ENCODE data around the gene LSM7. TPM values are rescaled to one million over a fixed set of nuclear protein-coding genes. Genes with fewer than 3 reads are reported as not detected.

LSM7 gene
- total RNA-seq, 1 experiment from 2014 or later = 97.3 TPM

GRCh38 chr19:2302319-2303210 lies 25.8 kb downstream of the LSM7 start:
- Histone ChIP-seq H3K27ac (ENCODE audit: low read length) (no peak overlapping the region), H3K4me3 (ENCODE audit: low read depth in 2 of 2, low read length in 2 of 2) (no peak overlapping the region), H3K36me3 (ENCODE audit: control insufficient read depth, insufficient read depth, low read length) (no peaks in the 10 kb centered on the region), H3K4me1 (ENCODE audit: control insufficient read depth, insufficient read depth, low read length) (no peaks in the 10 kb centered on the region), H3K27me3 (ENCODE audit: control insufficient read depth, insufficient read depth, low read length) (no peaks in the 10 kb centered on the region), H3K9me3 (ENCODE audit: control insufficient read depth, insufficient read depth, low read depth, low read length) (no peaks in the 10 kb centered on the region)
- ATAC-seq (no peak), DNase-seq (ENCODE audit: low read depth, low spot score) (no peak)
- in situ Hi-C loops (cut with HindIII; ENCODE audit: low pct_unique_long_range_greater_than_20kb, low sequenced_read_pairs) (no loop called here), intact Hi-C loops (cut with micrococcal nuclease; ENCODE audit: unreplicated experiment) (no loop called here)
- TF ChIP-seq SIN3A (IDR thresholded peaks at IDR 0.05; ENCODE audit: borderline replicate concordance, insufficient read depth, low read depth, low read length) (no peak), CTCF (IDR thresholded peaks at IDR 0.05) (no peak), POLR2AphosphoS5 (IDR thresholded peaks at IDR 0.05; ENCODE audit: low read depth, low read length) (no peak), TCF7L2 (IDR thresholded peaks at IDR 0.05; ENCODE audit: low read depth, low read length) (no peak), REST (IDR thresholded peaks at IDR 0.05; ENCODE audit: insufficient read depth in 1 of 2, low read depth in 2 of 2, low read length in 1 of 2) (no peak)
- BruUV-seq (replicated peaks) = no TSS peak
- CTCF ChIA-PET = interaction anchor here (0.7 kb wide), 1 partner anchor 14 kb away, joined by 8 read pairs; no protein-coding TSS in a partner anchor
- POLR2A ChIA-PET = interaction anchor here (0.5 kb wide), 1 partner anchor 860 kb away, joined by 6 read pairs; no protein-coding TSS in a partner anchor

- intact Hi-C loops (cut with micrococcal nuclease; ENCODE audit: unreplicated experiment) = no loop called here
- POLR2A ChIA-PET = no interaction called here
- DNase-seq (ENCODE audit: low read depth, low spot score) = no peak
These were observed 27.9 kb downstream of the LSM7 start for GRCh38 chr19:2300533-2300932.

More at GRCh38 chr19:2300533-2300932, 27.9 kb downstream of the LSM7 start:
- in situ Hi-C loops (cut with HindIII; ENCODE audit: low pct_unique_long_range_greater_than_20kb, low sequenced_read_pairs) = no loop called here
- ATAC-seq = no peak
- no peaks in the 10 kb centered on the region for H3K27me3 ChIP-seq (ENCODE audit: control insufficient read depth, insufficient read depth, low read length)
- no TSS peak for BruUV-seq (replicated peaks)
- CTCF ChIA-PET = no interaction called here
- no peaks in the 10 kb centered on the region for H3K36me3 ChIP-seq (ENCODE audit: control insufficient read depth, insufficient read depth, low read length)
- H3K4me1 ChIP-seq (ENCODE audit: control insufficient read depth, insufficient read depth, low read length) = no peaks in the 10 kb centered on the region
- H3K4me3 ChIP-seq (ENCODE audit: low read depth in 2 of 2, low read length in 2 of 2) = no peak overlapping the region
- no peak overlapping the region for H3K27ac ChIP-seq (ENCODE audit: low read length)
- TF ChIP-seq POLR2AphosphoS5 (IDR thresholded peaks at IDR 0.05; ENCODE audit: low read depth, low read length) (no peak), REST (IDR thresholded peaks at IDR 0.05; ENCODE audit: insufficient read depth in 1 of 2, low read depth in 2 of 2, low read length in 1 of 2) (no peak), CTCF (IDR thresholded peaks at IDR 0.05) (no peak), TCF7L2 (IDR thresholded peaks at IDR 0.05; ENCODE audit: low read depth, low read length) (no peak), SIN3A (IDR thresholded peaks at IDR 0.05; ENCODE audit: borderline replicate concordance, insufficient read depth, low read depth, low read length) (no peak)
- H3K9me3 ChIP-seq (ENCODE audit: control insufficient read depth, insufficient read depth, low read depth, low read length) = no peaks in the 10 kb centered on the region

All from Panc1 (cell line).